K562 (cell line): ENCODE measurements around the gene BOLA1. TPM values are rescaled to one million over a fixed set of nuclear protein-coding genes. Genes with fewer than 3 reads are reported as not detected.

ENCODE experiments used
- ATAC-seq: fragments of 200-7000 bp; cut with Tn5 transposase; 3 replicates; pipeline ENCODE4 v1.9.1; 2020; ENCODE audit warnings: moderate library complexity
- BruUV-seq: library from RNA; stranded (reverse); fragments of 400-500 nt; replicated peaks from 2 replicates; lab custom pipeline; 2021; lab: Mats Ljungman, UMichigan
- CTCF ChIA-PET: fragments of 300-600 bp; formaldehyde crosslinking; extraction: SDS; loops from one replicate; lab custom pipeline; 2021; ENCODE audit warnings: low intra/inter-chr PET ratio; lab: Yijun Ruan, JAX
- POLR2A ChIA-PET: fragments of 300-600, 350-650 bp; sonication (Branson Sonifier 250); formaldehyde crosslinking; extraction: SDS; loops from one replicate; lab custom pipeline; 2021; ENCODE audit warnings: antibody characterized with exemption, inconsistent platforms; lab: Yijun Ruan, JAX
- DNase-seq, 4 experiments: peaks; one replicate each; pipeline versions ENCODE4 v3.0.0 to v3.0.0-alpha.2; 2011 to 2018; ENCODE audit warnings: low spot score in 3 of 4, mixed read lengths in 3 of 4; ENCODE audit errors: extremely low read depth in 1 of 4
- FAIRE-seq: peaks from 2 replicates; lab custom pipeline; 2011; peaks lifted over from hg19 to GRCh38; lab: Jason Lieb, UNC
- H2AFZ ChIP-seq: 2 replicates; pipeline ENCODE4 v1.6.0; 2011; ENCODE audit warnings: low read depth, low read length, control low read depth, inconsistent platforms
- H3K27ac ChIP-seq: fragments of 200-600 bp; 3 replicates; pipeline ENCODE4 v1.8.0; 2011; ENCODE audit warnings: low read depth, mild to moderate bottlenecking, control low read depth, inconsistent platforms, low read length, moderate library complexity, mixed read lengths; ENCODE audit errors: extremely low read depth
- H3K27me3 ChIP-seq, 2 experiments: fragments of 300-600 bp in 1 of 2; 2 replicates in 1 of 2; 3 replicates in 1 of 2; pipeline versions ENCODE4 v1.6.0 to v1.8.0; 2011; ENCODE audit warnings: inconsistent platforms in 2 of 2, low read length in 2 of 2, mild to moderate bottlenecking in 1 of 2, mixed read lengths in 1 of 2, moderate library complexity in 1 of 2; ENCODE audit not compliant: control insufficient read depth in 2 of 2, insufficient read depth in 2 of 2
- H3K36me3 ChIP-seq: fragments of 300-600 bp; 3 replicates; pipeline ENCODE4 v1.8.0; 2011; ENCODE audit warnings: mild to moderate bottlenecking, low read length, inconsistent platforms; ENCODE audit not compliant: control insufficient read depth, insufficient read depth
- H3K4me1 ChIP-seq, 2 experiments: fragments of 200-600 bp in 1 of 2; replicated peaks in 1 of 2; 2 replicates in 1 of 2; 3 replicates in 1 of 2; pipeline versions ENCODE4 v1.5.1 to v1.8.0; 2011; ENCODE audit warnings: inconsistent platforms in 2 of 2, low read length in 2 of 2, mild to moderate bottlenecking in 1 of 2, mixed read lengths in 1 of 2, moderate library complexity in 1 of 2; ENCODE audit not compliant: control insufficient read depth in 2 of 2, insufficient read depth in 2 of 2
- H3K4me2 ChIP-seq: 2 replicates; pipeline ENCODE4 v1.6.1; 2011; ENCODE audit warnings: low read length, control low read depth, inconsistent platforms, mixed read lengths; ENCODE audit not compliant: insufficient read depth
- H3K4me3 ChIP-seq: fragments of 200-600 bp; sonication (generic), shearing (Covaris generic); 2 replicates; pipeline ENCODE4 v1.5.1; 2016; ENCODE audit warnings: control low read depth, inconsistent platforms
- H3K79me2 ChIP-seq: fragments of 200-600 bp; 3 replicates; pipeline ENCODE4 v1.8.0; 2011; ENCODE audit warnings: low read length, inconsistent platforms; ENCODE audit not compliant: control insufficient read depth, insufficient read depth
- H3K9ac ChIP-seq, 2 experiments: 2 replicates each; pipeline versions ENCODE4 v1.6.0 to v1.6.1; 2011; ENCODE audit warnings: low read depth in 2 of 2, low read length in 2 of 2, control low read depth in 1 of 2, inconsistent platforms in 1 of 2, mild to moderate bottlenecking in 1 of 2, mixed read lengths in 1 of 2; ENCODE audit not compliant: insufficient read depth in 1 of 2
- H3K9me1 ChIP-seq: one replicate; pipeline ENCODE4 v1.6.0; 2011; ENCODE audit warnings: inconsistent platforms, mild to moderate bottlenecking, low read length, moderate library complexity; ENCODE audit not compliant: control insufficient read depth, insufficient read depth
- H3K9me3 ChIP-seq: replicated peaks from 2 replicates; pipeline ENCODE4 v1.5.1; 2011; ENCODE audit warnings: low read depth, low read length, inconsistent platforms; ENCODE audit not compliant: control insufficient read depth, insufficient read depth
- H4K20me1 ChIP-seq: replicated peaks from 2 replicates; pipeline ENCODE4 v1.6.1; 2011; ENCODE audit warnings: low read length, inconsistent platforms, mixed read lengths; ENCODE audit not compliant: control insufficient read depth, insufficient read depth
- BRD9 ChIP-seq: fragments of 450-650 bp; IDR thresholded peaks from 2 replicates; pipeline ENCODE4 v1.6.1; 2018; ENCODE audit warnings: low read depth; ENCODE audit not compliant: partially characterized antibody
- CHD7 ChIP-seq: fragments of 200-600 bp; sonication (generic); IDR thresholded peaks from one replicate; pipeline ENCODE4 v1.6.1; 2012; ENCODE audit warnings: mild to moderate bottlenecking, low read depth, low read length, inconsistent platforms
- KDM2B ChIP-seq: fragments of 250-450 bp; sonication (Bioruptor Pico); IDR thresholded peaks from 2 replicates; pipeline ENCODE4 v1.8.0; 2021; ENCODE audit warnings: mild to moderate bottlenecking, moderate library complexity
- ZNF274 ChIP-seq: IDR thresholded peaks from 2 replicates; pipeline ENCODE4 v1.6.1; 2011; ENCODE audit warnings: low read depth, mild to moderate bottlenecking, low read length, moderate library complexity, borderline replicate concordance
- ZNF77 ChIP-seq: fragments of 250-450 bp; sonication (Bioruptor Pico); IDR thresholded peaks from 2 replicates; pipeline ENCODE4 v1.5.0; 2020
- WGBS: fragments of 100-300 bp; shearing (Covaris generic); methylation state at CpG from one replicate; pipeline ENCODE4 v1.1.6; 2016; ENCODE audit warnings: low coverage, mixed read lengths; ENCODE audit not compliant: insufficient coverage; ENCODE audit errors: missing lambda C conversion rate; 5-methylcytosine and 5-hydroxymethylcytosine counted together
- in situ Hi-C: fragments of 300-500 bp; cut with MboI; formaldehyde crosslinking; loops from 4 replicates; pipeline ENCODE4 v1.15.0; 2018; ENCODE audit warnings: inconsistent platforms, mixed read lengths
- intact Hi-C: fragments of 100-400 bp; cut with micrococcal nuclease; formaldehyde crosslinking; loops from 2 replicates; pipeline ENCODE4 v1.14.2; 2022
- polyA plus RNA-seq, 8 experiments: library from polyadenylated mRNA; depleted of rRNA in 4 of 8; stranded (reverse) in 5 of 8; unstranded in 3 of 8; fragments of >200 nt; fragmentation: Nextera tagmentation in 2 of 8; fragmentation: Illumina TruSeq in 1 of 8; extraction: Ambion mirVana in 2 of 8; extraction: Trizol in 1 of 8; gene quantifications; 2 replicates each; pipeline versions ENCODE4 v1.2.1 to v1.2.3, GENCODE V29; 2011 to 2014; ENCODE audit warnings: inconsistent platforms in 1 of 8, missing spikeins in 1 of 8
- total RNA-seq, 7 experiments: library from RNA; depleted of rRNA in 6 of 7; stranded (reverse); fragments of >200 nt in 6 of 7; fragmentation: Illumina TruSeq in 2 of 7; extraction: Trizol in 2 of 7; gene quantifications; 2 replicates each; pipeline versions ENCODE4 v1.2.1 to v1.2.3, GENCODE V29; 2011 to 2021; ENCODE audit warnings: low replicate concordance in 1 of 7

The BOLA1 gene
- total and polyA plus RNA-seq, 9 of the 15 experiments (the other 6 are each of a cell fraction or from before 2014, with no cell fraction given) = 0.18 to 1.2 (median 0.40) TPM; not detected in 2

GRCh38 chr1:149925345-149925744 lies 26.0 kb downstream of the BOLA1 start:
- in situ Hi-C loops (no loop called here), intact Hi-C loops (no loop called here)
- Histone ChIP-seq H3K9me3 (no peaks in the 10 kb centered on the region), H3K4me1 (peaks cover 22 to 23% of the 10 kb centered on the region in 2 experiments), H3K9me1 (no peaks in the 10 kb centered on the region), H2AFZ (no peak overlapping the region), H3K9ac (no peak overlapping the region), H3K4me3 (no peak overlapping the region), H3K36me3 (peaks cover 50% of the 10 kb centered on the region), H3K27ac (no peak overlapping the region), H3K79me2 (peaks cover 36% of the 10 kb centered on the region), H4K20me1 (0 out of 2 replicates have a peak, but pooled peaks cover 3% of the 10 kb centered on the region), H3K27me3 (no peaks in the 10 kb centered on the region), H3K4me2 (no peak overlapping the region)
- CTCF ChIA-PET = no interaction called here
- POLR2A ChIA-PET = interaction anchor here (0.6 to 1.1 kb wide), 2 partner anchors 9 to 338 kb away, joined by 3 to 5 read pairs; no protein-coding TSS in a partner anchor
- BruUV-seq = no TSS peak
- 34% methylated on average over 3 of the region's 3 CpGs for WGBS
- no peak for TF ChIP-seq BRD9
- no peak for TF ChIP-seq ZNF274
- TF ChIP-seq KDM2B (CRISPR knock-in tag) = no peak
- no peak for TF ChIP-seq ZNF77
- TF ChIP-seq CHD7 = no peak
- FAIRE-seq = no peak
- no peak for ATAC-seq
- DNase-seq = no peak
